Stimulated activated CD8-positive, alpha-beta memory T cell treated with anti-CD3 and anti-CD28 coated beads, Interleukin-12 subunit alpha, Interleukin-12 subunit beta, amount 100 ng/mL, for 24 hours (primary cell): ENCODE measurements around the gene RGS3.

Experiments
- DNase-seq: peaks from one replicate; pipeline ENCODE4 v3.0.0-alpha.2; 2020; ENCODE audit errors: extremely low read depth

The RGS3 gene

DNA sequence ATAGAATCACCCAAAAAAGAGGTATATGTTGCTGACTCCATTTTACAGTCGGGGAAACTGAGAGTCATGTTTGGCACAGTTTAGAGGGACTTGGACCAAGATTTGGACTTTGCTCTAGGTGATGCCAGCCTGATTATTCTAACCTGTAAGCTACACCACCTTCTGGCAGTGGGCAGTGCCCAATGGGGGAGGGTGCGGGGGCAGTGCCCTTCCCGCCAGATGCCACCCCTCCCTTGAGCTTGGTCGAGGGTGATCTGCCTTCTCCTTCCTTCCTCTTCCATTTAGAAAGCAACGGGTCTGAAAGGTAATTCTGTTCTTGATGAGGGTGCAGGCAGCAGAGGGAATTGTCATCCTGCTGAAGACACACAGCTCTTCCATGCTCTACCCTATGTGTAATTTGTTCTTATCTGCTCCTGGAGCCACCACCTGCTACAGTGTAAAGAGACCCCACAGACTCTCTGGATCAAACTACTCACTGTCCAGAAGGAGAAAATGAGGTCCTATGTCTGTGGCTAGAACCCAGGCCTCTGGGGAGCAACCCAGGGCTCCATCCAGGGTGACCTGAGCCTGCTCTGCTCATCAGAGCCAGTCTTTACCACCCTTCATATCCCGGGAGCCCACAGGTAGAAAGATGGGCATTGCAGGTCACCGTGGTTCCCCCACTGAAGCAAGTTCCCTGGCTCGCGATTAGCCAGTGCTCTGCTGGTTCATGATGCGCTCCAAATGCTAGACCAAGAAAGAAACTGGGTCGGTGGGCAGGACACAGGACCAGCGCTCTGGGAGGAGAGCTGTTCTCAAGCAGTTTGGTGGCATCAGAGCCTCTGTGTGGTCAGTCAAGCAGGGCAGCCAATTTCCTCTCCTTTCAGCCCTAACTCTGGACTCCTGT is 156.2 kb downstream of the RGS3 start:
- no peak for DNase-seq

DNA sequence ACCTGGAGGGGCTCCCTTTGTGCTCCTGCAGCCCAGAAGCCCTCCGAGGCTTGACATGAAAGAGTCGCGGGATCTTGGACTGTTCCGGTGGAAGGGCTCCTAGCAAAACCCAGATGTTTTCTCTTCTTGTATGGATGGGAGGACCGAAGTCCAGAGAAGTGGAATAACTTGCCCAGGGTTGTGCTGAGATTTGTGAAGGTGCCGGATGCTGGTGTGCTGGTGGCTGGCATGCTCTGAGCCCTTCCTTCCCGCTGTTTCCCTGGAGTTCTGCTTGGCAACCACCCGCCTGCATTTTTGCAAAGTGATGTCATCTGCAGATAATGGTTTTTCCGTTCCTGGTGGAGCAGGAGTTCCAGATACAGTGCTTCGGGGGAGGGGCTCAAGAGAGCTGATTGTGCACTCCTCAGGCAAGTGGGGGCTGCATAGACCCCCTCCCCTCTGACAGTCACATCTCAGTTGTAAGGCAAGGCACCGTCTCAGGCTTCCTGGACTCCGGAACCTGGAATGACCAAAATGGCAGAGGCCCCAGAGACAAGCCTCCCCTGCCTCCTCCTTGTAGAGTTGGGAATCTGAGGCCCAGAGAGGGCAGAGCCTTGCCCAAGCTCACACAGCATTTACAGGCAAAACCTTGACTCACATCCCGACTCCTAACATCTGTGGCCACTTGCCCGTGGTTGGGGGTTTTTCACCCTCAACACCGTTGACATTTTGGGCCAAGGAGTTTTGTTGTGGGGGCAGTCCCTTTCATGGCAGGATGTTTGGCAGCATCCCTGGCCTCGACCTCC is 157.0 kb downstream of the RGS3 start:
- no peak for DNase-seq

DNA sequence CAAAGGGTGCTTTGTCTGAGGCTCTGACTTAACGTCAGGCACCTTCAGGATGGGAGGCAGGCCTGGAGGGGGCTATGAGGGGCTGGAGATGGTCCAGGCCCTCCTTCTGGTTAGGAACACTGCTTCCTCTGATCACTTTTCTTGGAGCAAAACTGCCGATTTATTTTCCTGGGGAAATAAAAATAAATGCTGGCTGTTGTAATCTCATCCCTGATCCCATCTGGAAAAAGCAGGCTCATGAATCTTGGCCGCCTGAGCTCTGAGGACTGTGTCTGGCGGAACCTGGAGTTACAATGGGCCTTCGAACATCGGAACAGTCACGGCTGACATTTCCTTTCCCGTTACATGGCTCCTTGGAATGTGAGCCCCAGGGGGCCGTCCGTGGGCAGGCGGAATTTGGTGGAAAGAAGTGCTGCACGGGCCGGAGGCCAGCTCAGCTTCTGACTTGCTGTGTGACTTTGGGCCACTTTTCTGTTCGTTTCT is 157.8 kb downstream of the RGS3 start:
- DNase-seq = no peak

DNA sequence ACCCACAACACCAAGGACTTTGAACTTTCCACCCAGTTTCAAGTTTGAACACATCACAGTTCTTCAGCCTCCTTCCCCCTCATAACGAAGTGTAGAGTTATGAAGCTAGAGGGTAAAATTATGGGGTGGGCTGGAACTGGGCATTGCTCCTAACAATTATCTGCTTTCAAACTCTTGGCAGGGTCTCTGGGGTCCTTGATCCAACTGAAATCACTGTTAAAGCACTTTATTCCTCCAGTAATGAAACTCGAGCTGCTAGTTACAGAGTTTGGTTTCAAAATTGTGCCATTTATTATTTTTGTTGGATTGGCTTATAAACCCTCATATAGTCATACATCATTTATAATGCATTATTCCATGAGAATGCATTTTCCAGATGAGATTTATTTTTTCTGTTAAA is 158.5 kb downstream of the RGS3 start:
- no peak for DNase-seq

DNA sequence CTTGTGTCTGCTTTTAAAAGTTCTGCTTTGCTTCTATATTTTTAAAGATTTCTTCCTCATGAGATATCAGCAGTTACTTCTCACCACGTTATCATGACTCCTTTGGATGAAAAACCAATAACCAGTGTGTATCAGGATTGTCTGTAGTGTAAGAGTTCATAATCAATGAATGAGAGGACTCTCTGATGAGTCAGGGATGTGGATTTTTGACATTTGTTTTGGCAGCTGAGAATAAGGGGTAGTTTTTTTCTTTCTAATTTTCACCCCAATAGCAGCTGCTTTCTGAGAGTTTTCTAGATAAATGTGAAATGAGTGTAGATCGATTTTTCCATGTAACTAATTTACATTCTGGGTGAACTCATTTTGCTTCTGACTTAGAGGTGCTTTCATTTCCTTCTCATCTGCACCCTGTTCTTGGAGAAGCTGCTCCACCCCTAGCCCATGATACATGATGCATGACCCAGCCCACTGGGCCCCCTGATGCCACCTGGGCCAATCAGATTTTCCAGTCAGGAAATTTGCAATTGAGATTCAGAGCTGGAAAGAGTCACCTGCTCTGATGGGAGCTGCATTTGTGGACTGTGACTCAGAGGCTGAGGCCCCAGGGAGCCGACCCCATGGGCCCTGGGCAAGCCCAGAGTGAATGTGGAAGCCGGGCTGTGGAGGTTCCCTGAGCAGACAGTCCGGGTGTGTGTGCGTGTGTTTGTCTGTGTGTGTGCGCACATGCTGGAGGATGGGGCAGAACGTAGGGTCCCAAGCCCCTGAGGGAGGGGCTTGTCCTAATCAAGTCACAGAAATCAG is 159.3 kb downstream of the RGS3 start:
- DNase-seq = peak; percentile 44

DNA sequence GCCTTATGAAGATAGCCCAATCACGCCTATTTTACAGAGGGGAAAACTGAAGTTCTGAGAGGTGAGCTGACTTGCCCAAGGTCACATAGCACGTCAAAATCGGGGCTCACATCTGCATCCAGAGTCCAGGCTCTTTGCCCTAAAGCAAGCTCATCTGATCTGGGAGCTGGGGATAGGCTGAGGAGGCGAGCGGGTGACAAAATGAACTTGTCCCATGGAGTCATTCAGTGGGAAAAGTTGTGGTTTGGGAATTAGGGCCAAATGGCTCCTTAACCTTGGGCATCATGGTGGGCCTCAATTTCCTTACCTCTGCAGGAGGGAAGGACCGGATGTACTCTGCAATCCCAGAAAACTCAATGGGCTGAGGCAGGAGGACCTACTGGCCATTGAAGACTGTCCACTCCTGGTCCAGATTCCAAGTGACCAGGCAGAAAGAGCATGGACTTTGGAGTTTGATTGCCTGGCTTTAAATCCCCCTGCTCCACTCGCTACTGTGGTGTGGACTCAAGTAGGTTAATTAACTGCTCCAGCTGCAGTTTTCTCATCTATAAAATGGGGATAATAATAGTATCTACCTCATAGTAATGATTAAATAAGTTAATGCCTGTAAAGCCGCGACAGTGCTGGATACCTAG is 160.4 kb downstream of the RGS3 start:
- no peak for DNase-seq

DNA sequence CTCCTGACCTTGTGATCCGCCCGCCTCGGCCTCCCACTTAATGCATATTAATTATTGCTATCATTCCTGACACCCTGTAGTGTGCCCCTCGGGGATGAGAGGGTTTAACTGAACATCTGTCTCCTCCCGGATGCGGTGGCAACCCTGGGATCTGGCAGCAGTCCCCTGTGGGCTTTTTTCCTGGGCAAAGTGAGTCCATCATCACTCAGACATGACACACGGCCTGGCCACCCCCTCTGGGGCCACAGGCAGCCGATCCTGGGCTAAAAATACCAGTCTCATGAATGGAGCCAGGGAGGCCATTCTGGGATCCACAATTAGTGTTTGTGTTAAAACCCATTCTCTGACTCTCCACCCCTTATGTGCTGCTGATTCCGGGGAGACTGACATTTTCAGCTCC is 161.2 kb downstream of the RGS3 start:
- DNase-seq = no peak

DNA sequence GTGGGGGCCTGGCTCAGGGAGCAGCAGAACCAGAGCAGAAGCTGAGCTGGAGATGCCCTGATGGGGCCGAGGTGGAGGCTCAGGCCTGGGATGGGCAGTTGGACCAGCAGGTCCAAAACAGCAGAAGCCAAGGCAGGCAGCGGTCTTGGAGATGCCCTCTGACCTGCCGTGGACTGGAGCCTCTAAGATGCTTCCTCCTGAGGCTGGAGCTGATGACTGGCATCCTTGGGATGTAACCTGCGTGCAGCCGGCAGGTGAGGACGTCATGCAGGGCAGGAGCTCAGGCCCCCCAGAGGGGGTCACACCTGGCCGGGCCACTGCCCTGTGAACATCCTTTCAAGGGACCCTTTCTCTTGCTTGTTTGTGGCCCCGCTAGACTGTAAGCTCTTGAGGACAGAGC is 162.0 kb downstream of the RGS3 start:
- DNase-seq = no peak

DNA sequence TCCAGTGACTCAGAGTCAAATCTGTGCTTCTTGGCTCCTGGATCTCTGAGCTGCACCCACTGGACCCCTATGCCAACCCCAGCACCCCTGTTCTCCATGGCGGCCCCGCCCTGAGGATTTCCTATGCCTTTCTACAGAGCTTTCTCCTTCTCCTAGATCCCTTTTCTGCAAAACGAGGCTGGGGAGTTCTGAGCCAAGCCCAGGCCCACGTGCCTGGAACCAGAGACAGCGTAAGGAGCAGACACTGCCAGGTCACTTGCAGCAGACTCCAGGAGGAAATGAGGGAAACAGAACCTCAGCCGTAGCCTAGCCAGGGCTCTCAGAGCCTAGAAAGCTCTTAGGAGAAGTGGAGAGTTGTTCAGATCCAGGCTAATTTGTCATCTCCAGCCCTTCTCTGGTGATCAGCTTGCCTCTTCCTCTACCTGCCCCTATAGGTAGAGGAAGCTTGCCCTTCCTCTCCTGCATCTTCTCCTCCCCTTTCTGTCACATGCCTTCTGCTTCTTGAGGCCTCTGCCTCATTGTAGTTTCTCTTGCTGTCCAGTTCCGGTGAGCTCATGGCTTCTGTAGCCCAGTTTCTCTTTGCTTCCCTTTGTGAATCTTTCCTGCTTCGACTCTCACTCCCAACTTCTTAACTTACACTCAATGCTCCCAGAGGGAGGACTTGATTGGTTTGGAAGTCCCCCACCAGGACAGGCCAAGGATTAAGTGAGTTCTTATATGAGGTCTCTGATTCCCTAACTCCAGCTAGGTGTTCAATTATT is 163.4 kb downstream of the RGS3 start:
- no peak for DNase-seq

DNA sequence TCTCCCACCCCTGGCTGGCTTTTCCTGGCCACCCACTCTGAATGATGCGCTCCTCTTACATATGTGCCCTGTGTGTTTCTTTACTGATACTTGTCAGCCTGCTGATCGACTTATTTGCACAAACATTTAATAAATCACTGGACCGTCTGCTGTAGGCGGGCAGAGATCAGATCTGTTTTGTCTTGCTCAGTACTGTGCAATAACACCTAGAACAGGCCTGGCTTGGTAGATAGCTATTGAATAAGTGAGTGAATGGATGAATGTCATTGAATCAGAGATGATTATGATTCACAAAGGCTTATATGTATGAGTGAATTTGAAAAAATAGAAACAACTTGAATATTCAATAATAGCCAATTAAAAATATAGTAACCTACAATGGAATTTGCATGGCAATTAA is 165.1 kb downstream of the RGS3 start:
- no peak for DNase-seq

DNA sequence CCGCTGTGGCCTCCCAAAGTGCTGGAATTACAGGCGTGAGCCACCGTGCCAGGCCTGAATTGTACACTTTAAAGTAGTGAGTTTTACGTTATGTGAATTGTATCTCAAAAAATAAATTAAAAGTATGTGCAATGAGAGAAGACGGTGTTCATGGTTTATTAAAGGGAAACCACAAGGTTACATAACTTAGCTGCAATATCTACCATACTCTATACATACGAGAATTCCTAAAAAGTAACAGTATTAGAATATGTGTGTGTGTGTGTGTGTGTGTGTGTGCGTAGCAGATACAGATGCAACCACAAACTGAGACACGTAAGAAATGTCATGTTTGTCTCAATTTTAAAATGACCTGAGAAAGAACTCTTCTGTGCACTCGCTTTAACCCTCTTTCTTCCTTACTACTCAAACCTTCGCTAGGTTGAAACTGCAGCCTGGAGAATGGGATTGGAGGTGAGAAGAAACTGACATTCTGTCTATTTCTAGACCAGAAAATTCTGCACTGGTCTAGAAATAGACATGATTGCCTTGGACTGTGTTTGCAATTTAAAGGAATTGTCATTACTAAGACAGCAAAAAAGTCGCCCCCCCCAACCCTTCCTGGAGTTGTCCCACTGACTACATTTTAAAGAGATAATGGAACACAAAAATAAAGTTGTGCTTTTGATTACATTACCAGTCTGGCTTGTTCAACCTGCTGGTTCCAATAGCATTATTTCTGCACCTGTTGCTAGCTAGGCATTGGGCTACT is 167.0 kb downstream of the RGS3 start:
- DNase-seq = no peak

DNA sequence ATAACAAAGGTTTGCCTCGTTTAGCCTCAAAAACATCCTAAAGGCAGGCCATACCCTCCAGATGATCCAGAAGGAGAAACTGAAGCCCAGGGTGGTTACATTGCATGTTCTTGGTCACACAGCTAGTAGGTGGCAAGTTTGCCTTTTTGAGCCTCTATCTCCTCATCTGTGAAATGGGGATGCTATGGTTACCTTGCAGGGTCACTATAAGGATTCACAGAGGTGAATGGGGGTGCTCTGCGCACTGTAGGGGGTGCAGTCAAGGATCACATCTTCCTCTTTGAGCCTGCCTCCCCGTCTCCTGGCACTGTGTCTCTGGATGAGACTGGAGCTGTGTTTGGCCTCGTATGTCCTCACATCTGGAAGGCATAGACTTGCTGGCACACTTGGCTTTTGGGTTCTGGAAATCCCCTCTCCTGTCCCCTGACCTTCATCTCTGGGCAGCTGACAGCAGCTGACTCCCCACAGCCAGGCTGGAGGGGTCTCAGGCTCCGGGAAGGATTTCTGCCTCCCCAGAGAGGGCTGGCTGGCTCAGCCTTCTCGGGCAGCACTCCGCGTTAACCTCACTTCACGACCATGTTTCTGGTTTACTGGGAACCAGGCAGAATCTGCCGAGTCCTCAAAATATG is 167.7 kb downstream of the RGS3 start:
- no peak for DNase-seq

DNA sequence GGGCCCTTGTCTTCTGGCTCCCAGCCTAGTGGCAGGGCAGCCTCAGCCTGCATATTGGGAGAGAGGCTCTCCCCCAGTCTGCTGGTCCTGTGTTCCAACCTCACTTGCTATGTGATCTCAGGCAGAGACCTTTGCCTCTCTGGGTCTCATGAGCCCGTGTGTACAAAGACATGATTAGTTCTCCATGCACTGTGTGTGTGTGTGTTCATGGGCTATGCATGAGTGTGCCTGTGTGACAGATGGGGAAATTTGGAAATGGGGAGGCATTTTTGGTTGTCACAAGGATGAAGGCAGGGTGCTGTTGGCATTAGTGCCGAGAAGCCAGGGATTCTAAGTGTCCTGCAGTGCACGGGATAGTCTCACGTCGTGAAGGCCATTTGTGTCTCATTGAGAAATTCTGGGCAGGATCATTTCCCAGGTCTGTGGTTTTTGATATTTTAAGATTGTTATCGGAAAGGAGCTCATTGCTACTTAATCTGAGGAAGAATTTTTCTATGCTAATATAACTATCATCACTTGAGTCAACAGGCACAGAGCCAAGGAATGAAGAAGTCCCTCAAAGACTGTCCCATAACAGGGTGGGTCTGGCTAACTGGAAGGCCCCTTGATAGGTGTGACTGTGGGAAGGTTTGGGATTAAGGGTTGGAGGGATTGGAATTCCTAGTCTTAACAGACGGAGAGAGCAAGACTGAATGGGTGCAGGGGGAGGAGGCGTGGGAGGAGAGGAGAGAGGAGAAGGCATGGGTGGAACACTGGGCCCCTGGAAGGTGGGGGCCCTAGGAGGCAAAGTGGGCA is 168.5 kb downstream of the RGS3 start:
- DNase-seq = no peak

DNA sequence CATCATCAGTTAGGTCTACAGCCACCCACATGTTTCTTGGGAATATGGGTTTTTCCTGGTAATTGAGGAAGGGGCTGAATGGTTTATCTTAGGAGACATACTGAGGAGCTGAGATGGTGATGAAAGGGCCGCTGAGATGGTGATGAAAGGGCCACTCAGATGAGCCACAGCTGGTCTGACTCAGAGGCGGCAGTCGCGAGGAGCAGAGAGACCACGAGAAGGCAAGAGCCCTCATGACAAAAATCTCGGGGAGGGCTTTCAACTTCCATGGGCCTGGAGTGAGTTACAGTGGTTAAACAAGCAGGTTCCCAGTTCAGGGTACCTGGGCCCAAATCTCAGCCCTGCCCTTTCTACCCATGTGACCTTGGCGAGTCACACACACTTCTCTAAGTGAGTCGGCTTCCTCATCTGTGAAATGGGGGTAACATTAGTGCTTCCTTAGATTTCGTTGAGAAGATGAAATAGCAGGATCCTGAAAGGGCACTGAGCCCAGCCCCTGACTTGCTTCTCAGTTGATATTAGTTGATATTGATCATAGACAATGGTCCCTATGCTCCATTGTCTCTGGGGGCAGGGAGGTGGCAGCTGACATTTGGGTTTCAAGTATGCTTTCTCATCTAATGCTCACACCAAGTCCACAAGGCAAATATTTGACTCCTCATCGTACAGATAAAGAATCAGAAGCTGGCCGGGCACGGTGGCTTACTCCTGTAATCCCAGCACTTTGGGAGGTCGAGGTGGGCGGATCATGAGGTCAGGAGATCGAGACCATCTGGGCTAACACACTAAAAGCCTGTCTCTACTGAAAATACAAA is 169.5 kb downstream of the RGS3 start:
- DNase-seq = no peak

DNA sequence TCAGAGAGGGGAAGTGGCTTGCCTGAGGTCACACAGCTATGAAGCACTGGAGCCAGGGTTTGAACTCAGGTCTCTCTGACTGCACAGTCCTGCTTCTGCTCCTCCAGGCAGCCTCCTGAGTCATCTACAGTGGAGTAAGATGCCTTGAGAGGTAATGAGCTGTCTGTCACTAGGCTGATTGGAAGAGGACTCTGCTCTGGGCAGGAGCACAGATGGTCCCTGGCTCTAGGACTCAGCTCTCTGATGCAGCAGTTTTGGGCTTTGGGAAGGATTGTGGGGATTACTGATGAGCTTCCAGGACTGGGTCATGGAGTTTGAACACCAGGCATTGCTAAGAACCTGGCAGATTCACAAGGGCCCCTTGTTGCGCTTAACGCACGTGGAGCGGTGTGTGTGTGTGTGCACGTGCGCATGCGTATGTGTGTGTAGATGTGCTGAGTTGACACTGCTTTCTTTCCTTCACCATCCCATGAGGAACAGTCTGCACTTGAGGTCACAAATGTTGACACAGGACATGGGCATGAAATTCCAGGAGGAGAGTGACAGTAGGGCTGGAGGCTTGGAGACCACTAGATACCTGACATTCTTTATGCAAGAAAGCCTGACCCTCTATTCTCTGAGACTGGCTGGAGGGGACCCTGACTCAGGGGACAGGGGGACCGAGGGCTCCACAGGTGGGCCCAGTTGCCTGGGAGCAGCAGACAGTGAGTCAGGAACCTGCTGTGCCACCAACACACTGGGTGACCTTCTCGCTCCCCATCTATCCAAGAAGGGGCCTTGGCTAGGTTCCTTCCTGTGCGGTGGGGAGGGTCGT is 170.5 kb downstream of the RGS3 start:
- DNase-seq = no peak

DNA sequence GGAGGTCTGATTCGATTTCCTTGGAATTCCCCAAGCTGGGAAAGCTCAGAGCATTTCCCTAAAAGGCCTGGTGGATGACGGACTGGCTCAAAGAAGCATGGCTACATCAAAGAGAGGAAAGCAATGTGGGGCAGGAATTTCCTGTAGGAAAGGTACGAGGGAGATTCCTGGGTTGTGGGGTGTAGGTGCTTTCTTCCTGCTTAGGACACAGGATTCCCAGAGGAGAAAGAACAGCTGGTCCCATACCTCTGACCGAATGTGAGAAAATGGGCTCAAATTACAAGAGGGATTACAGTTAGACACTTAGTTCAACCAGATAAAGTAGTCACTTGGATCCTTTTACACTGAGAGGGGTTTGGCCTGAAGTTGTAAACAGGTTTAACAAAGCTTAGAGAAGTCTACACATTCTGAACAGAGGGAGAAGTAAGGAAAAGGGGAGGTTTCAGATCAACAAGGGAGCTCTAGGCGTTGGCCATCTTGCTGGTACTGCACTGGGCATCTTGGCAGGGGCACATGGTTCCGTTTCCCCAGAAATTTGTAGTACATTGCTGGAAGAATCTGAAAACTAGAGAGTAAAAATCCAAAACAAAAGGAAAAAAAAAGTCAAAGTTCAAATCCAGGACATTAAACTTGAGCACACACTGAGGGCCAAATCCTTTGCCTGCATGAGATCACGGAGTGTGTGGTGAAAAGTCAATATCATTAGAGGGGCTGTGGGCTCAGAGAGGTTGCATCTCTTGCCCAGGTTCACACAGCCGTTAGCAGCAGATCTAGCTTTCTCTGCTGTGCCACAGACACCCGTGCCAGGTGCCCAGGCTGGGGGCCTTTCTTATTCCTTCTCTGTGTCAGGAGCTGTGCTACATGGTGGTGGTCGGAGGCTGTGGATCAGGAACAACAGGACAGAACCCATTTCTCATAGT is 171.3 kb downstream of the RGS3 start:
- no peak for DNase-seq
